ENCODE results near the gene CDCA7. TPM values are rescaled to one million over a fixed set of nuclear protein-coding genes. Genes with fewer than 3 reads are reported as not detected.

CDCA7 gene
- total RNA-seq, 2 experiments from 2014 or later = 88.5 to 91.7 TPM

- ATAC-seq (no peak), DNase-seq (no peak)
- Mint-ChIP-seq H3K36me3 (ENCODE audit: low read depth) (no peaks in the 10 kb centered on the region), H3K9me3 (no peaks in the 10 kb centered on the region), H3K27me3 (peaks cover 11% of the 10 kb centered on the region), H3K4me1 (ENCODE audit: low read depth) (no peaks in the 10 kb centered on the region), H3K4me3 (no peak overlapping the region), H3K27ac (no peak overlapping the region)
- POLR2A ChIA-PET = no interaction called here
- TF ChIP-seq CTCF (IDR thresholded peaks at IDR 0.05) = no peak
- CTCF ChIA-PET = no interaction called here
- intact Hi-C loops (cut with micrococcal nuclease) = no loop called here
These were observed 38.5 kb downstream of the CDCA7 start for GRCh38 chr2:173393186-173393585.

GRCh38 chr2:173393636-173394035, 39.0 kb downstream of the CDCA7 start:
- Mint-ChIP-seq H3K4me1 (ENCODE audit: low read depth) (no peaks in the 10 kb centered on the region), H3K27ac (no peak overlapping the region), H3K27me3 (peaks cover 11% of the 10 kb centered on the region), H3K9me3 (no peaks in the 10 kb centered on the region), H3K4me3 (no peak overlapping the region), H3K36me3 (ENCODE audit: low read depth) (no peaks in the 10 kb centered on the region)
- POLR2A ChIA-PET = no interaction called here
- no peak for ATAC-seq
- intact Hi-C loops (cut with micrococcal nuclease) = no loop called here
- CTCF ChIA-PET = no interaction called here
- no peak for TF ChIP-seq CTCF (IDR thresholded peaks at IDR 0.05)
- DNase-seq = no peak

GRCh38 chr2:173394091-173394974, 39.7 kb downstream of the CDCA7 start:
- no peaks in the 10 kb centered on the region for H3K36me3 Mint-ChIP-seq (ENCODE audit: low read depth)
- POLR2A ChIA-PET = no interaction called here
- ATAC-seq (no peak), DNase-seq (no peak)
- no peaks in the 10 kb centered on the region for H3K9me3 Mint-ChIP-seq
- no peak for TF ChIP-seq CTCF (IDR thresholded peaks at IDR 0.05)
- H3K27me3 Mint-ChIP-seq = peaks cover 14% of the 10 kb centered on the region
- CTCF ChIA-PET = interaction anchor here (0.6 kb wide), 1 partner anchor 9 kb away, joined by 3 read pairs; no protein-coding TSS in a partner anchor
- H3K4me3 Mint-ChIP-seq = no peak overlapping the region
- no peaks in the 10 kb centered on the region for H3K4me1 Mint-ChIP-seq (ENCODE audit: low read depth)
- intact Hi-C loops (cut with micrococcal nuclease) = no loop called here
- H3K27ac Mint-ChIP-seq = no peak overlapping the region

GRCh38 chr2:173395567-173396351, 41.1 kb downstream of the CDCA7 start:
- no peaks in the 10 kb centered on the region for H3K36me3 Mint-ChIP-seq (ENCODE audit: low read depth)
- POLR2A ChIA-PET = no interaction called here
- no peak overlapping the region for H3K27ac Mint-ChIP-seq
- intact Hi-C loops (cut with micrococcal nuclease) = no loop called here
- no peak for TF ChIP-seq CTCF (IDR thresholded peaks at IDR 0.05)
- CTCF ChIA-PET = no interaction called here
- no peaks in the 10 kb centered on the region for H3K9me3 Mint-ChIP-seq
- peaks cover 22% of the 10 kb centered on the region for H3K27me3 Mint-ChIP-seq
- no peak overlapping the region for H3K4me3 Mint-ChIP-seq
- H3K4me1 Mint-ChIP-seq (ENCODE audit: low read depth) = no peaks in the 10 kb centered on the region
- no peak for ATAC-seq
- DNase-seq = no peak

GRCh38 chr2:173397539-173397938, 42.9 kb downstream of the CDCA7 start:
- POLR2A ChIA-PET = no interaction called here
- intact Hi-C loops (cut with micrococcal nuclease) = no loop called here

More at GRCh38 chr2:173397539-173397938, 42.9 kb downstream of the CDCA7 start:
- Mint-ChIP-seq H3K4me3 (no peak overlapping the region), H3K9me3 (no peaks in the 10 kb centered on the region), H3K27me3 (peaks cover 37% of the 10 kb centered on the region), H3K36me3 (ENCODE audit: low read depth) (no peaks in the 10 kb centered on the region), H3K27ac (no peak overlapping the region), H3K4me1 (ENCODE audit: low read depth) (peaks cover 4% of the 10 kb centered on the region)
- DNase-seq (no peak), ATAC-seq (no peak)
- CTCF ChIA-PET = interaction anchor here (0.8 kb wide), 1 partner anchor 371 kb away, joined by 3 read pairs; no protein-coding TSS in a partner anchor
- TF ChIP-seq CTCF (IDR thresholded peaks at IDR 0.05) = no peak
